Activated naive CD8-positive, alpha-beta T cell treated with anti-CD3 and anti-CD28 coated beads, Interleukin-2, amount 50 U/mL, for 24 hours (primary cell): ENCODE results near the gene SEL1L3.
"Not testable (repeated sequence)": the region's sequence is repeated elsewhere in the genome, so short reads cannot be mapped to it uniquely, and the experiment has no call there.

Experiments used
- ATAC-seq: fragments of 150-1000 bp; cut with Tn5 transposase; one replicate; pipeline ENCODE4 v1.10.0; 2021
- DNase-seq: peaks from one replicate; pipeline ENCODE4 v3.0.0; 2021
- H3K27ac Mint-ChIP-seq: one replicate; pipeline ENCODE4 v1.8.0; 2021; ENCODE audit warnings: mild to moderate bottlenecking, mixed read lengths
- H3K27me3 Mint-ChIP-seq: one replicate; pipeline ENCODE4 v1.8.0; 2021; ENCODE audit warnings: mixed read lengths
- H3K36me3 Mint-ChIP-seq: one replicate; pipeline ENCODE4 v1.8.0; 2021; ENCODE audit warnings: low read depth, mixed read lengths
- H3K4me1 Mint-ChIP-seq: one replicate; pipeline ENCODE4 v1.8.0; 2021; ENCODE audit warnings: mixed read lengths
- H3K4me3 Mint-ChIP-seq: one replicate; pipeline ENCODE4 v1.8.0; 2021; ENCODE audit warnings: mild to moderate bottlenecking, moderate library complexity, mixed read lengths
- H3K9me3 Mint-ChIP-seq: one replicate; pipeline ENCODE4 v1.8.0; 2021; ENCODE audit warnings: mixed read lengths

The SEL1L3 gene

GRCh38 chr4:25867781-25868294 is 5.0 kb upstream of the SEL1L3 start:
- H3K4me1 Mint-ChIP-seq, result peaks cover 7% of the 10 kb centered on the region
- no peak for ATAC-seq
- no peak overlapping the region for H3K27ac Mint-ChIP-seq
- DNase-seq, result no peak
- no peaks in the 10 kb centered on the region for H3K27me3 Mint-ChIP-seq
- no peak overlapping the region for H3K4me3 Mint-ChIP-seq
- H3K9me3 Mint-ChIP-seq, result no peaks in the 10 kb centered on the region
- H3K36me3 Mint-ChIP-seq, result no peaks in the 10 kb centered on the region

- H3K9me3 Mint-ChIP-seq, H3K4me3 Mint-ChIP-seq, H3K27ac Mint-ChIP-seq, H3K36me3 Mint-ChIP-seq, H3K27me3 Mint-ChIP-seq, ATAC-seq, DNase-seq: not testable (repeated sequence)
- peaks cover 11% of the 10 kb centered on the region for H3K4me1 Mint-ChIP-seq
Observed at GRCh38 chr4:25866401-25866800, 3.6 kb upstream of the SEL1L3 start.

- DNase-seq, result no peak
- H3K4me3 Mint-ChIP-seq, result no peak overlapping the region
Observed at GRCh38 chr4:25865586-25865985, 2.8 kb upstream of the SEL1L3 start.

GRCh38 chr4:25863831-25864418 is 1.1 kb upstream of the SEL1L3 start:
- Mint-ChIP-seq H3K4me1 (peaks cover 36% of the 10 kb centered on the region), H3K27me3 (peaks cover 3% of the 10 kb centered on the region), H3K9me3 (no peaks in the 10 kb centered on the region), H3K4me3 (peak overlapping the region; percentile 70), H3K27ac (peak overlapping the region; percentile 69), H3K36me3 (peaks cover 9% of the 10 kb centered on the region)
- ATAC-seq (no peak), DNase-seq (no peak)

More at GRCh38 chr4:25865586-25865985, 2.8 kb upstream of the SEL1L3 start:
- H3K9me3 Mint-ChIP-seq, result no peaks in the 10 kb centered on the region
- no peak overlapping the region for H3K27ac Mint-ChIP-seq
- H3K36me3 Mint-ChIP-seq, result peaks cover 7% of the 10 kb centered on the region
- H3K27me3 Mint-ChIP-seq, result peaks cover 3% of the 10 kb centered on the region
- ATAC-seq, result no peak
- peaks cover 19% of the 10 kb centered on the region for H3K4me1 Mint-ChIP-seq

GRCh38 chr4:25863347-25863784 is 578 bp upstream of the SEL1L3 start:
- DNase-seq, result peak; percentile 43
- Mint-ChIP-seq H3K27me3 (peaks cover 3% of the 10 kb centered on the region), H3K4me3 (peak overlapping the region; percentile 70), H3K9me3 (no peaks in the 10 kb centered on the region), H3K27ac (peak overlapping the region; percentile 69), H3K36me3 (peaks cover 10% of the 10 kb centered on the region), H3K4me1 (peaks cover 39% of the 10 kb centered on the region)
- no peak for ATAC-seq

GRCh38 chr4:25861951-25862410 is 807 bp downstream of the SEL1L3 start:
- H3K36me3 Mint-ChIP-seq, result peaks cover 14% of the 10 kb centered on the region
- H3K27ac Mint-ChIP-seq, result peak overlapping the region; percentile 98
- peaks cover 51% of the 10 kb centered on the region for H3K4me1 Mint-ChIP-seq
- peak overlapping the region; percentile 97 for H3K4me3 Mint-ChIP-seq
- ATAC-seq (peak; percentile 21), DNase-seq (peak; percentile 33)
- H3K27me3 Mint-ChIP-seq, result peaks cover 3% of the 10 kb centered on the region
- no peaks in the 10 kb centered on the region for H3K9me3 Mint-ChIP-seq

- no peak for ATAC-seq
- Mint-ChIP-seq H3K9me3 (no peaks in the 10 kb centered on the region), H3K27me3 (peaks cover 3% of the 10 kb centered on the region), H3K36me3 (peaks cover 14% of the 10 kb centered on the region), H3K4me3 (peak overlapping the region; percentile 97), H3K27ac (peak overlapping the region; percentile 98), H3K4me1 (peaks cover 56% of the 10 kb centered on the region)
- no peak for DNase-seq
Observed at GRCh38 chr4:25861280-25861950, 1.4 kb downstream of the SEL1L3 start.

GRCh38 chr4:25860586-25861279 is 2.1 kb downstream of the SEL1L3 start:
- H3K4me3 Mint-ChIP-seq, result peak overlapping the region; percentile 97
- H3K4me1 Mint-ChIP-seq, result peaks cover 62% of the 10 kb centered on the region
- no peaks in the 10 kb centered on the region for H3K9me3 Mint-ChIP-seq
- DNase-seq, result peak; percentile 28
- H3K27me3 Mint-ChIP-seq, result peaks cover 3% of the 10 kb centered on the region
- H3K27ac Mint-ChIP-seq, result peak overlapping the region; percentile 98
- ATAC-seq, result no peak
- H3K36me3 Mint-ChIP-seq, result peaks cover 14% of the 10 kb centered on the region

GRCh38 chr4:25859429-25860148 is 3.2 kb downstream of the SEL1L3 start:
- Mint-ChIP-seq H3K4me3 (peak overlapping the region; percentile 97), H3K27me3 (peaks cover 3% of the 10 kb centered on the region), H3K27ac (peak overlapping the region; percentile 98), H3K9me3 (no peaks in the 10 kb centered on the region), H3K36me3 (peaks cover 14% of the 10 kb centered on the region), H3K4me1 (peaks cover 74% of the 10 kb centered on the region)
- ATAC-seq, result no peak
- no peak for DNase-seq

GRCh38 chr4:25857851-25858400 is 4.9 kb downstream of the SEL1L3 start:
- peaks cover 81% of the 10 kb centered on the region for H3K4me1 Mint-ChIP-seq
- peak overlapping the region; percentile 40 for H3K27ac Mint-ChIP-seq
- H3K27me3 Mint-ChIP-seq, result peaks cover 3% of the 10 kb centered on the region
- peaks cover 14% of the 10 kb centered on the region for H3K36me3 Mint-ChIP-seq
- no peak for DNase-seq
- no peak for ATAC-seq
- H3K4me3 Mint-ChIP-seq, result no peak overlapping the region
- H3K9me3 Mint-ChIP-seq, result no peaks in the 10 kb centered on the region

GRCh38 chr4:25857403-25857802 is 5.4 kb downstream of the SEL1L3 start:
- DNase-seq (no peak), ATAC-seq (no peak)
- Mint-ChIP-seq H3K36me3 (peaks cover 14% of the 10 kb centered on the region), H3K27ac (peak overlapping the region; percentile 64), H3K4me3 (no peak overlapping the region), H3K4me1 (peaks cover 86% of the 10 kb centered on the region), H3K27me3 (peaks cover 3% of the 10 kb centered on the region), H3K9me3 (no peaks in the 10 kb centered on the region)

GRCh38 chr4:25856756-25857155 is 6.0 kb downstream of the SEL1L3 start:
- H3K27ac Mint-ChIP-seq, result peak overlapping the region; percentile 64
- ATAC-seq (no peak), DNase-seq (no peak)
- peaks cover 89% of the 10 kb centered on the region for H3K4me1 Mint-ChIP-seq
- H3K27me3 Mint-ChIP-seq, result no peaks in the 10 kb centered on the region
- peaks cover 11% of the 10 kb centered on the region for H3K36me3 Mint-ChIP-seq
- no peak overlapping the region for H3K4me3 Mint-ChIP-seq
- no peaks in the 10 kb centered on the region for H3K9me3 Mint-ChIP-seq

- Mint-ChIP-seq H3K36me3 (peaks cover 15% of the 10 kb centered on the region), H3K27ac (no peak overlapping the region), H3K4me3 (no peak overlapping the region), H3K27me3 (no peaks in the 10 kb centered on the region), H3K9me3 (no peaks in the 10 kb centered on the region), H3K4me1 (peaks cover 80% of the 10 kb centered on the region)
- ATAC-seq, result no peak
- DNase-seq, result no peak
Observed at GRCh38 chr4:25852103-25852502, 10.7 kb downstream of the SEL1L3 start.

GRCh38 chr4:25847329-25847728 is 15.5 kb downstream of the SEL1L3 start:
- Mint-ChIP-seq H3K4me1 (peaks cover 75% of the 10 kb centered on the region), H3K27ac (no peak overlapping the region), H3K9me3 (no peaks in the 10 kb centered on the region), H3K36me3 (peaks cover 37% of the 10 kb centered on the region), H3K4me3 (no peak overlapping the region), H3K27me3 (no peaks in the 10 kb centered on the region)
- DNase-seq (no peak), ATAC-seq (no peak)
